ENCODE measurements around the gene CAMTA1.

GRCh38 chr1:7288992-7289391 lies 503.7 kb downstream of the CAMTA1 start:
- no peak for TF ChIP-seq EZH2 (optimal IDR thresholded peaks at IDR 0.05; ENCODE audit: low read depth, low read length)
- TF ChIP-seq, protein P1, sequence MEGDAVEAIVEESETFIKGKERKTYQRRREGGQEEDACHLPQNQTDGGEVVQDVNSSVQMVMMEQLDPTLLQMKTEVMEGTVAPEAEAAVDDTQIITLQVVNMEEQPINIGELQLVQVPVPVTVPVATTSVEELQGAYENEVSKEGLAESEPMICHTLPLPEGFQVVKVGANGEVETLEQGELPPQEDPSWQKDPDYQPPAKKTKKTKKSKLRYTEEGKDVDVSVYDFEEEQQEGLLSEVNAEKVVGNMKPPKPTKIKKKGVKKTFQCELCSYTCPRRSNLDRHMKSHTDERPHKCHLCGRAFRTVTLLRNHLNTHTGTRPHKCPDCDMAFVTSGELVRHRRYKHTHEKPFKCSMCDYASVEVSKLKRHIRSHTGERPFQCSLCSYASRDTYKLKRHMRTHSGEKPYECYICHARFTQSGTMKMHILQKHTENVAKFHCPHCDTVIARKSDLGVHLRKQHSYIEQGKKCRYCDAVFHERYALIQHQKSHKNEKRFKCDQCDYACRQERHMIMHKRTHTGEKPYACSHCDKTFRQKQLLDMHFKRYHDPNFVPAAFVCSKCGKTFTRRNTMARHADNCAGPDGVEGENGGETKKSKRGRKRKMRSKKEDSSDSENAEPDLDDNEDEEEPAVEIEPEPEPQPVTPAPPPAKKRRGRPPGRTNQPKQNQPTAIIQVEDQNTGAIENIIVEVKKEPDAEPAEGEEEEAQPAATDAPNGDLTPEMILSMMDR (IDR thresholded peaks at IDR 0.05; ENCODE audit: low read length) = no peak
